Islet of Langerhans (tissue), 1 donor: Measurements from ENCODE around the gene STS.
A peak's percentile ranks its signal among the peaks of the same experiment; 100 is the strongest.
"Not testable (repeated sequence)": the region's sequence is repeated elsewhere in the genome, so short reads cannot be mapped to it uniquely, and the experiment has no call there.

Source experiments
- FAIRE-seq: peaks from one replicate; lab custom pipeline; 2011; peaks lifted over from hg19 to GRCh38; lab: Jason Lieb, UNC

The STS gene

GRCh38 chrX:7139202-7140081, 8.1 kb upstream of the STS start:
- FAIRE-seq = no peak

- no peak for FAIRE-seq
Observed at GRCh38 chrX:7143076-7143475, 4.4 kb upstream of the STS start.

- FAIRE-seq = no peak
Observed at GRCh38 chrX:7143941-7144525, 3.5 kb upstream of the STS start.

GRCh38 chrX:7145454-7145853, 2.1 kb upstream of the STS start:
- no peak for FAIRE-seq

GRCh38 chrX:7146020-7146702, 1.4 kb upstream of the STS start:
- FAIRE-seq = peak; percentile 47

GRCh38 chrX:7146703-7147412, 654 bp upstream of the STS start:
- FAIRE-seq = no peak

GRCh38 chrX:7147978-7148854, 704 bp downstream of the STS start, which contains the start of gene PUDP:
TSS of gene PUDP (minus strand) at chrX:7148153. CDS start at chrX:7148113, 40 bp downstream.
- no peak for FAIRE-seq

GRCh38 chrX:7149411-7149810, 1.9 kb downstream of the STS start:
- no peak for FAIRE-seq

- no peak for FAIRE-seq
Observed at GRCh38 chrX:7153231-7153630, 5.7 kb downstream of the STS start.

GRCh38 chrX:7154041-7154597, 6.6 kb downstream of the STS start:
- no peak for FAIRE-seq

GRCh38 chrX:7155163-7155562, 7.7 kb downstream of the STS start:
- FAIRE-seq = no peak

- no peak for FAIRE-seq
Observed at GRCh38 chrX:7156879-7157278, 9.4 kb downstream of the STS start.

- FAIRE-seq = no peak
Observed at GRCh38 chrX:7158468-7158990, 11.0 kb downstream of the STS start.

- no peak for FAIRE-seq
Observed at GRCh38 chrX:7159149-7159861, 11.8 kb downstream of the STS start.

GRCh38 chrX:7163146-7163677, 15.7 kb downstream of the STS start:
- FAIRE-seq = no peak

GRCh38 chrX:7164174-7164573, 16.7 kb downstream of the STS start:
- FAIRE-seq = no peak

- FAIRE-seq = no peak
Observed at GRCh38 chrX:7168371-7168770, 20.9 kb downstream of the STS start.

GRCh38 chrX:7169627-7170026, 22.1 kb downstream of the STS start:
- no peak for FAIRE-seq

GRCh38 chrX:7170898-7171297, 23.4 kb downstream of the STS start:
- no peak for FAIRE-seq

GRCh38 chrX:7178859-7179258, 31.3 kb downstream of the STS start:
- not testable (repeated sequence) for FAIRE-seq
